Renal cortex interstitium (tissue), 11 donors: ENCODE data around the gene PRKAG2. TPM values are rescaled to one million over a fixed set of nuclear protein-coding genes. Genes with fewer than 3 reads are reported as not detected.

Experiments used
- DNase-seq, 11 donors: peaks; one replicate each; pipeline ENCODE4 v3.0.0-alpha.2; 2013; ENCODE audit warnings: low read depth in 9 of 11, low spot score in 4 of 11; ENCODE audit errors: extremely low read depth in 1 of 11
- polyA plus RNA-seq, 3 donors: library from polyadenylated mRNA; unstranded; fragments of 120-200 nt; gene quantifications; one replicate each; pipeline ENCODE4 v1.2.1, GENCODE V29; 2013; ENCODE audit not compliant: insufficient read length in 3 of 3

Gene PRKAG2
- polyA plus RNA-seq, 3 donors = 25.8 to 59.8 (median 37.8) TPM

DNA sequence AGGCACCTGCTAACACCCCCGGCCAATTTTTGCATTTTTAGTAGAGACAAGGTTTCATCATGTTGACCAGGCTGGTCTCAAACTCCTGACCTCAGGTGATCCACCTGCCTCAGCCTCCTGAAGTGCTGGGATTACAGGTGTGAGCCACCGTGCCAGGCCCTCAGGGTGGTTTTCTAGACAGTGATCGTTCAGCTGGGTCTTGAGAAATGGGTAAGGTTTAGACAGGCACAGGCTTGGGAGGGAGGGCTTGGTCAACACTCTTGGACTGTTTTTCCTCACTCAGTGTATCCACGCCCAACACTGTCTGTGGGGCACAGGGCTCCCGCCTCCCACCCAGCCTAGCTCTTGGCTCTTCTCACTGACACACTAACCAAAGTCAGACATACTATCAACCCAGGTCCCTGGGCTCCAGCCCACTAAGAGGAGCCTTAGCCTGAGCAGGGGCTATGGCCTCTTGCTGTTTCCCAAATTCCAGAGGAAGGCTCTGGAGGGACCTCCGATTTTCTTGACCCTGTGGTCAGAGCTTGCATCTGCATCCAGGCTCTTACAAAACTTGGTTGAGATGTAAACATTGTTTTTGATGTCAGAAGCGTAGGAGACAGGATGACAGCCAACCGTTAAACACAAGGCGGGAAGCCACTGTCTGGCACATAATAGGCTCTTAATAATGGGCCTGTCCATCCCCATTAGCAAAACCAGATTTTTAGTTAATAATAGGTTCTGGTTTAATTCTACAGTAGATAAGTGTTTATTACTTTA lies 143.9 kb downstream of the PRKAG2 start:
- no peak for DNase-seq

DNA sequence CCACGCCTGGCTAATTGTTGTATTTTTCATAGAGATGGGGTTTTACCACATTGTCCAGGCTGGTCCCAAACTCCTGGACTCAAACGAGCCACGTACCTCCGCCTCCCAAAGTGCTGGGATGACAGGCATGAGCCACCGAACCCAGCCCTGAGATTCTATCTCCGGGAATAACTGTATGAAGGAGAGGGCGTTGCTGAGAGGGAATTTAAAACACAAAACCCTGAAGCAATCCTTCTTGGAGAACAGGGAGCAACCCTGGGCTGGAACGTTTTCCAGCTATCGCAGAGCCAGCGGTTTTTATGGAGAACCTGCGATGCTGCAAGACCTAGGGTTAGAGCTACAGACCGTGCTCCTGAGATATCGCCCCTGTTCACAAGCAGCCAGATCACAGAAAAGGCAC lies 144.6 kb downstream of the PRKAG2 start:
- no peak for DNase-seq

GRCh38 chr7:151731022-151731441 lies 145.9 kb downstream of the PRKAG2 start:
- no peak for DNase-seq

- DNase-seq = no peak
These were observed 146.3 kb downstream of the PRKAG2 start for GRCh38 chr7:151730591-151730990.

GRCh38 chr7:151729521-151729921 lies 147.4 kb downstream of the PRKAG2 start:
- no peak for DNase-seq

DNA sequence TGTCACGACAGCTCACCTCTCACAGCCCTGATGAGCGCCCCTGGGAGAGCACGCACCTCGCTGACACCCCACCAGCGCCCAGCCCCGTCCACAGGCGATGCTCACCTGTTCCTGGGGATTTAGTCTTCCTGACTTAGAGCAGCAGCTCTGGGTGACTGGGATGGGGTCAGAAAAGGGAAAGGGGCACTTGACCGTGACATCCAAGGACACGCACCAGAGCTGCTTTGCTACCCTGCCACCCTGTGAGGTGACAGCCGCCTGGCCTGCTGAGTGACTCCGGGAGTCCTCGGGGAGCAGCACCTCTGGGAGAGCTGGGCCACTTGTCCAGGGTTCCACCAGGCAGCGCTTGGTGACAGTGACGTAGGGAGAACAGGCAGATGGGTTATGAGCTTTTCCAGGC lies 148.2 kb downstream of the PRKAG2 start:
- DNase-seq = no peak

DNA sequence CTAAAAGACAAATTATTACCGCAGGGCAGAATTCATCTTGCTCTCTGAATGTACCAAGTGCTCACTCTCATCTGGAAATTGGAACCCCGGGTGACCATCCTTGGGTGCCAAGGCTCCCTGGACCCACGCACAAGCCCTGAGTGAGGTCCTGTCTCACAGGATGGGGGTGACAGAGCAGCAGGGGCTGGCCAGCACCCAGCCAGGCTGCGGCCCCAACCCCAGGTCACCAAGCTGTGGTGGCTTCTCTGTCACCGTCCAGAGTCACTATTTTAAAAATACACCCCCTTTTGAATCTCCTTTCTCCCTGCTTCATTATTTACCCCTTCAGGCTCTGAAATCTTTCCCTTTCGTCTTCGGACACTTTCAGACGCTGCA lies 148.6 kb downstream of the PRKAG2 start:
- DNase-seq = no peak

- no peak for DNase-seq
These were observed 149.2 kb downstream of the PRKAG2 start for GRCh38 chr7:151727579-151728285.

GRCh38 chr7:151726652-151727578 lies 150.0 kb downstream of the PRKAG2 start:
- DNase-seq = no peak

GRCh38 chr7:151725844-151726651 lies 150.9 kb downstream of the PRKAG2 start:
- DNase-seq = no peak

- DNase-seq = no peak
These were observed 151.9 kb downstream of the PRKAG2 start for GRCh38 chr7:151724920-151725584.

GRCh38 chr7:151724250-151724915 lies 152.5 kb downstream of the PRKAG2 start:
- no peak for DNase-seq

- DNase-seq = no peak
These were observed 153.6 kb downstream of the PRKAG2 start for GRCh38 chr7:151723321-151723720.

GRCh38 chr7:151722533-151722932 lies 154.4 kb downstream of the PRKAG2 start:
- no peak for DNase-seq

DNA sequence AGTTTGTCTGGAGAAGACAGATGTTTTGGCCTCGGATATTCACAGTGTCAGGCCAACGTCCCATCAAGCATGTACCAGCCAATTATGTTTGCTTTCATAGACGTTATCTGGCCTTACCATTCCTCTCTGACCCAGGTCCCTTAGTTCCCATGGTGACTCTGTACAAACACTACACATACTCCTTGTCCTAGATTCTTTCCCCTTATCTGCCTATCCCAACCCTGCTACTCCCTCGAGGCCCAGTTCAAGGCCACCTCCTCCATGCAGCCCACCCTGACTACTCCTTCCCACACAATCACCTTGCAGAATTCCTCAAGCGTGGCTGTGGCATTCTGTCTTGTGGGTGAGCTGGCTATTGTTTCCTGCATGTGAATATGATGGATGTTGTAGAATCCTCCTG lies 155.2 kb downstream of the PRKAG2 start:
- no peak for DNase-seq

GRCh38 chr7:151721236-151721635 lies 155.7 kb downstream of the PRKAG2 start:
- DNase-seq = no peak

DNA sequence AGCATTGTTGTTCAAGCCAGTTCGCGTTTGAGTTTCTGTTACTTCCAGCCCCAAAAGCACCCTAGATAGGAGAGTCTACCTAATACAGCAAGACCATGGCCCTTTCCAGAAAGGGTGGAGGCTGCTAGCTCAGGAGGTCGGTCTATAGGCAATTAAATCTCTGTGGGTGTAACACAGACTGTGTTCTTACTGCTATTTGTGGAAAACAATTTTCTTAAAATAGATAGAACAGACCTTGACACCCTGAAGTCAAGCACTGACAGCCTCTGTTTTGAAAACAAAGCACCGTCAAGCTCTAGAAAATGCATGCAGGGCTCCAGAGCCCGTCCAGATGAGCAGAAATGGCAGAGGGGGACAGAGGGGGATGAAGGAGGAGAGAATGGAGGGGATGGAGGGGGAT lies 156.6 kb downstream of the PRKAG2 start:
- DNase-seq = no peak

DNA sequence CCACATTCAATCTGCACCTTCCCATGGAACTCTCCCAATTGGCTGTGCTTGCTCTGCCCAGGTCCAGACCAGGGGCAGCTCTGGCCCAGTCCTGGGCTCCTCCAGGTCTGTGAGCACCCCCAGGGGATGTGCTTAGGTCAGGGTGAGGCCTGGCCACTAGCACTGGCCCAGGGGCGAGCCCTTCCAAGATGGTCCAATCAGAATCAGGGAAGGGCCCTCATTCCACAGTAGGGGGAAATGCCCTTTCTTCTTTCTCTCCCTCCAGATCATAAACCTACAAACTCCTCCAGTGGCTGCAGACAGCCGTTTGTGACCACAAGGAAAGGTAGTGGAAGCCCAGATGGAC lies 157.0 kb downstream of the PRKAG2 start:
- no peak for DNase-seq
